ENCODE results near the gene TMEM233. TPM values are rescaled to one million over a fixed set of nuclear protein-coding genes. Genes with fewer than 3 reads are reported as not detected.

The TMEM233 gene
- total and polyA plus RNA-seq, 9 of the 15 experiments (the other 6 are each of a cell fraction or from before 2014, with no cell fraction given), result 0.04 to 0.17 (median 0.07) TPM; not detected in 2

DNA sequence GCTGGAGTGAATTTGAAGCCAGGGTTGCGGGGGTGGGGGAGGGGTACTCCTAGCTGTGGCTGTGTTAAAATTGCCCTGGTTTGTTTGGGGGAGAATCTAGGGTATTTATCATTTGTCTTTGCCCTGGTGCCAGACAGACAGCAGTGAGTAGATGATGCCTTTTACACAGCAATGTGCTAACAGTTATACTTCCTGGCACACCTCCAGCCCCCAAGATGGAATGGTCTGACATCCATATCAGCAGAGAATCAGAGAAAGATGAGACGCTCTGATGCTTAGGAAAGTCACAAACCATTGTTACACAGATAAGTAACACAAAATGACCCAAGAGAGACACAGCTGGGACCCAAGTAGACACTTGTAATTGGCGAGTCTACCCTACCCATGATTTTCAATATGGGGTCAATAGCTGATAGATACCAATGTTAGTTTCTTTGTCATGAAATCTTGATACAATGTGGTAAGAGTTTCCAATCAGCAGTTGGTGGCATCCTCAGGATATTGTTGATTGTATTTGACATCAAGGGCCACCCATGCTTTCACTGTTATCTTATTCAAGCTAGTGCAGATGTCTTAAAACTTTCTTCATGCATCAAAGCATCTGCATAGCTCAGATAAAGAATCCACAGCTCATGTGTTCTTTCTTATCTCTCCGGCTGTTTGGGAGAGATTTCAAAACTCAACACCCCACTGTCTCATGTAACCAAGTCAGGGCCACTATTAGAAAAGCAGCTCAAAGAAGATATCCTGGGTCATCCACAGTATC lies 71.8 kb downstream of the TMEM233 start (continued):
- no peak for TF ChIP-seq RREB1 (CRISPR knock-in tag; IDR thresholded peaks at IDR 0.05)
- no peak for TF ChIP-seq FOXK1 (CRISPR knock-in tag; IDR thresholded peaks at IDR 0.05; ENCODE audit: borderline replicate concordance)
- peak; percentile 92 for TF ChIP-seq CREB3 (tag; conservative IDR thresholded peaks at IDR 0.05; ENCODE audit: low read depth)
- no peak for TF ChIP-seq HNRNPLL (IDR thresholded peaks at IDR 0.05; ENCODE audit: low read depth, low read length, poor library complexity, severe bottlenecking)
- TF ChIP-seq E2F3 (CRISPR knock-in tag; IDR thresholded peaks at IDR 0.05), result 0 out of 2 replicates have a peak, but pooled peaks have one; percentile 33
- peak in 1 of 2 experiments; percentile 89; a peak in 2 of 4 replicates for TF ChIP-seq ETV6 (IDR thresholded peaks at IDR 0.05; ENCODE audit: borderline replicate concordance in 1 of 2, low read depth in 2 of 2, low read length in 1 of 2)
- TF ChIP-seq ETV6 (CRISPR knock-in tag; IDR thresholded peaks at IDR 0.05; ENCODE audit: borderline replicate concordance), result no peak
- no peak for TF ChIP-seq ATF2 (CRISPR knock-in tag; IDR thresholded peaks at IDR 0.05)
- no peak for TF ChIP-seq RAD21 (CRISPR knock-in tag; conservative IDR thresholded peaks at IDR 0.05 in 1 of 2, IDR thresholded peaks at IDR 0.05 in 1 of 2)
- TF ChIP-seq MCM2 (IDR thresholded peaks at IDR 0.05; ENCODE audit: low read depth), result no peak
- TF ChIP-seq FOXO4 (CRISPR knock-in tag; IDR thresholded peaks at IDR 0.05), result no peak
- no peak for TF ChIP-seq RBM14 (IDR thresholded peaks at IDR 0.05; ENCODE audit: borderline replicate concordance, insufficient read depth, low read depth, low read length)
- TF ChIP-seq TEAD1 (CRISPR knock-in tag; IDR thresholded peaks at IDR 0.05), result peak; percentile 53 to 97; a peak in 2 of 4 replicates
- TF ChIP-seq SAFB (IDR thresholded peaks at IDR 0.05; ENCODE audit: borderline replicate concordance, low read depth, low read length), result no peak

Measured in K562 (cell line).